HCT116 (cell line): ENCODE data around the gene TCF21. TPM values are rescaled to one million over a fixed set of nuclear protein-coding genes. Genes with fewer than 3 reads are reported as not detected.

Experiments
- ATAC-seq: fragments of 200-7000 bp; cut with Tn5 transposase; 2 replicates; pipeline ENCODE4 v1.9.1; 2020; ENCODE audit warnings: mild to moderate bottlenecking, moderate library complexity
- BruUV-seq: library from RNA; stranded (reverse); fragments of 400-500 nt; replicated peaks from 2 replicates; lab custom pipeline; 2021; lab: Mats Ljungman, UMichigan
- CTCF ChIA-PET: fragments of 300-600 bp; sonication (Branson Sonifier 250); formaldehyde crosslinking; loops from one replicate; lab custom pipeline; 2021; ENCODE audit warnings: antibody characterized with exemption; lab: Charles Lee
- POLR2A ChIA-PET: fragments of 300-600, 350-600 bp; sonication (Branson Sonifier 250); formaldehyde crosslinking; loops from one replicate; lab custom pipeline; 2021; ENCODE audit warnings: antibody characterized with exemption; lab: Charles Lee
- RAD21 ChIA-PET, 2 experiments: fragments of 300-600 bp; sonication (Branson Sonifier 250); formaldehyde crosslinking; loops; one replicate each; lab custom pipeline; 2023; ENCODE audit warnings: low total read pairs in 2 of 2; ENCODE audit not compliant: uncharacterized antibody in 2 of 2, unreplicated experiment in 2 of 2, low non-redundant PET in 1 of 2; lab: Charles Lee
- DNase-seq: peaks from one replicate; pipeline ENCODE4 v3.0.0-alpha.2; 2010; ENCODE audit warnings: low read depth, low spot score
- H2AFZ ChIP-seq: fragments of 200-600 bp; shearing (Covaris generic), sonication (generic); 2 replicates; pipeline ENCODE4 v1.6.1; 2017; ENCODE audit warnings: low read depth, mixed run types, mixed read lengths, antibody characterized with exemption, low read length; ENCODE audit not compliant: poor library complexity, severe bottlenecking
- H3K27ac ChIP-seq: 2 replicates; pipeline ENCODE4 v1.5.1; 2012; ENCODE audit warnings: low read depth, low read length
- H3K27me3 ChIP-seq: fragments of 200-600 bp; sonication (generic); 2 replicates; pipeline ENCODE4 v1.6.1; 2016; ENCODE audit warnings: mixed run types, low read length, mixed read lengths; ENCODE audit not compliant: insufficient read depth
- H3K36me3 ChIP-seq, 2 experiments: fragments of 200-500 bp in 1 of 2; fragments of 200-600 bp in 1 of 2; sonication (Bioruptor generic) in 1 of 2; sonication (generic) in 1 of 2; 2 replicates each; pipeline versions ENCODE4 v1.5.1 to v1.6.1; 2014 to 2016; ENCODE audit warnings: low read length in 2 of 2, inconsistent platforms in 1 of 2, mixed read lengths in 1 of 2, mixed run types in 1 of 2; ENCODE audit not compliant: insufficient read depth in 2 of 2, control insufficient read depth in 1 of 2
- H3K4me1 ChIP-seq, 2 experiments: fragments of 200-600 bp in 1 of 2; sonication (generic) in 1 of 2; 2 replicates each; pipeline versions ENCODE4 v1.5.1 to v1.6.1; 2012 to 2017; ENCODE audit warnings: low read length in 2 of 2, inconsistent platforms in 1 of 2, mild to moderate bottlenecking in 1 of 2, mixed read lengths in 1 of 2, mixed run types in 1 of 2, moderate library complexity in 1 of 2; ENCODE audit not compliant: insufficient read depth in 2 of 2, control insufficient read depth in 1 of 2
- H3K4me2 ChIP-seq: fragments of 200-600 bp; sonication (generic); 2 replicates; pipeline ENCODE4 v1.6.1; 2017; ENCODE audit warnings: mixed run types, low read length, mixed read lengths
- H3K4me3 ChIP-seq, 2 experiments: fragments of 200-600 bp in 1 of 2; sonication (generic) in 1 of 2; replicated peaks in 1 of 2; 2 replicates each; pipeline ENCODE4 v1.5.1; 2011 to 2016; ENCODE audit warnings: low read length in 2 of 2, control low read depth in 1 of 2, low read depth in 1 of 2, mild to moderate bottlenecking in 1 of 2, mixed read lengths in 1 of 2, mixed run types in 1 of 2
- H3K79me2 ChIP-seq: fragments of 200-600 bp; sonication (generic); 2 replicates; pipeline ENCODE4 v1.6.1; 2017; ENCODE audit warnings: mild to moderate bottlenecking, mixed run types, low read length, moderate library complexity, mixed read lengths; ENCODE audit not compliant: insufficient read depth
- H3K9ac ChIP-seq: fragments of 200-600 bp; sonication (generic); 2 replicates; pipeline ENCODE4 v1.6.1; 2016; ENCODE audit warnings: low read length, mixed read lengths
- H3K9me2 ChIP-seq: fragments of 200-600 bp; sonication (generic), shearing (Covaris generic); 2 replicates; pipeline ENCODE4 v1.6.1; 2017; ENCODE audit warnings: mixed run types, mild to moderate bottlenecking, moderate library complexity; ENCODE audit not compliant: insufficient read depth
- H3K9me3 ChIP-seq, 2 experiments: fragments of 200-500 bp in 1 of 2; fragments of 200-600 bp in 1 of 2; sonication (Bioruptor generic) in 1 of 2; sonication (generic) in 1 of 2; 2 replicates each; pipeline ENCODE4 v1.6.1; 2014 to 2017; ENCODE audit warnings: low read length in 2 of 2, mixed read lengths in 2 of 2, inconsistent platforms in 1 of 2, low read depth in 1 of 2, mild to moderate bottlenecking in 1 of 2, mixed run types in 1 of 2, moderate library complexity in 1 of 2; ENCODE audit not compliant: control insufficient read depth in 1 of 2, insufficient read depth in 1 of 2
- H4K20me1 ChIP-seq: fragments of 200-600 bp; sonication (generic), shearing (Covaris generic); 2 replicates; pipeline ENCODE4 v1.6.1; 2017; ENCODE audit warnings: mixed run types, mild to moderate bottlenecking, moderate library complexity; ENCODE audit not compliant: insufficient read depth
- CEBPB ChIP-seq: IDR thresholded peaks from 2 replicates; pipeline ENCODE4 v1.6.1; 2012; ENCODE audit warnings: low read depth
- EGR1 ChIP-seq: IDR thresholded peaks from 2 replicates; pipeline ENCODE4 v1.6.1; 2012; ENCODE audit warnings: low read depth
- ELF1 ChIP-seq: IDR thresholded peaks from 2 replicates; pipeline ENCODE4 v1.6.1; 2012; ENCODE audit warnings: low read depth, borderline replicate concordance
- EZH2 ChIP-seq: fragments of 200-600 bp; sonication (generic); IDR thresholded peaks from 2 replicates; pipeline ENCODE4 v1.6.1; 2017; ENCODE audit warnings: antibody characterized with exemption, mixed run types
- EZH2phosphoT487 ChIP-seq: fragments of 200-600 bp; IDR thresholded peaks from 2 replicates; pipeline ENCODE4 v1.6.1; 2018; ENCODE audit warnings: antibody characterized with exemption, borderline replicate concordance
- FOSL1 ChIP-seq: IDR thresholded peaks from 2 replicates; pipeline ENCODE4 v1.6.1; 2012; ENCODE audit warnings: low read depth
- JUND ChIP-seq: IDR thresholded peaks from 2 replicates; pipeline ENCODE4 v1.6.1; 2012
- POLR2A ChIP-seq: IDR thresholded peaks from 2 replicates; pipeline ENCODE4 v1.7.0; 2011; ENCODE audit warnings: borderline replicate concordance; ENCODE audit not compliant: insufficient read depth, insufficient read length; ENCODE audit errors: extremely low read depth
- POLR2AphosphoS5 ChIP-seq: IDR thresholded peaks from 2 replicates; pipeline ENCODE4 v1.6.1; 2011; ENCODE audit warnings: mild to moderate bottlenecking, low read depth, low read length, moderate library complexity
- RAD21 ChIP-seq: IDR thresholded peaks from 2 replicates; pipeline ENCODE4 v1.6.1; 2012; ENCODE audit warnings: low read depth, mild to moderate bottlenecking
- SRF ChIP-seq: IDR thresholded peaks from 2 replicates; pipeline ENCODE4 v1.6.1; 2012; ENCODE audit warnings: low read depth
- ZFX ChIP-seq: fragments of 450-650 bp; IDR thresholded peaks from 2 replicates; pipeline ENCODE4 v1.6.1; 2017
- ZNF274 ChIP-seq: fragments of 200-500 bp; sonication (Bioruptor generic); IDR thresholded peaks from 2 replicates; pipeline ENCODE4 v1.6.1; 2014; ENCODE audit warnings: mild to moderate bottlenecking, low read depth, low read length, inconsistent platforms
- intact Hi-C: fragments of 100-400 bp; cut with micrococcal nuclease; formaldehyde crosslinking; loops from 2 replicates; pipeline ENCODE4 v1.10.0; 2022
- total RNA-seq: library from RNA; stranded (reverse); gene quantifications from one replicate; pipeline ENCODE4 v1.2.1, GENCODE V29; 2021; ENCODE audit not compliant: unreplicated experiment
- TF ChIP-seq, protein P1 (sequence below): IDR thresholded peaks from 2 replicates; pipeline ENCODE4 v1.6.1; 2012; ENCODE audit warnings: low read depth

The TCF21 gene
- total RNA-seq, 1 experiment from 2014 or later, result 0.20 TPM

- intact Hi-C loops, result loop anchor here (1.0 to 5.0 kb wide), 2 partner anchors 17 to 308 kb away; no protein-coding TSS in a partner anchor
- no peak for ATAC-seq
- H2AFZ ChIP-seq, result no peak overlapping the region
- H3K27ac ChIP-seq, result no peak overlapping the region
- no peaks in the 10 kb centered on the region for H3K9me2 ChIP-seq
- no peak for DNase-seq
- H3K79me2 ChIP-seq, result no peaks in the 10 kb centered on the region
- no peaks in the 10 kb centered on the region for H3K36me3 ChIP-seq
- peaks cover 0 to 23% of the 10 kb centered on the region in 2 experiments; a peak in 2 of 4 replicates for H3K4me1 ChIP-seq
- CTCF ChIA-PET, result interaction anchor here (1.0 kb wide), 1 partner anchor 57 kb away, joined by 3 read pairs; no protein-coding TSS in a partner anchor
- no peaks in the 10 kb centered on the region for H3K9me3 ChIP-seq
- no peaks in the 10 kb centered on the region for H4K20me1 ChIP-seq
- TF ChIP-seq, protein P1, sequence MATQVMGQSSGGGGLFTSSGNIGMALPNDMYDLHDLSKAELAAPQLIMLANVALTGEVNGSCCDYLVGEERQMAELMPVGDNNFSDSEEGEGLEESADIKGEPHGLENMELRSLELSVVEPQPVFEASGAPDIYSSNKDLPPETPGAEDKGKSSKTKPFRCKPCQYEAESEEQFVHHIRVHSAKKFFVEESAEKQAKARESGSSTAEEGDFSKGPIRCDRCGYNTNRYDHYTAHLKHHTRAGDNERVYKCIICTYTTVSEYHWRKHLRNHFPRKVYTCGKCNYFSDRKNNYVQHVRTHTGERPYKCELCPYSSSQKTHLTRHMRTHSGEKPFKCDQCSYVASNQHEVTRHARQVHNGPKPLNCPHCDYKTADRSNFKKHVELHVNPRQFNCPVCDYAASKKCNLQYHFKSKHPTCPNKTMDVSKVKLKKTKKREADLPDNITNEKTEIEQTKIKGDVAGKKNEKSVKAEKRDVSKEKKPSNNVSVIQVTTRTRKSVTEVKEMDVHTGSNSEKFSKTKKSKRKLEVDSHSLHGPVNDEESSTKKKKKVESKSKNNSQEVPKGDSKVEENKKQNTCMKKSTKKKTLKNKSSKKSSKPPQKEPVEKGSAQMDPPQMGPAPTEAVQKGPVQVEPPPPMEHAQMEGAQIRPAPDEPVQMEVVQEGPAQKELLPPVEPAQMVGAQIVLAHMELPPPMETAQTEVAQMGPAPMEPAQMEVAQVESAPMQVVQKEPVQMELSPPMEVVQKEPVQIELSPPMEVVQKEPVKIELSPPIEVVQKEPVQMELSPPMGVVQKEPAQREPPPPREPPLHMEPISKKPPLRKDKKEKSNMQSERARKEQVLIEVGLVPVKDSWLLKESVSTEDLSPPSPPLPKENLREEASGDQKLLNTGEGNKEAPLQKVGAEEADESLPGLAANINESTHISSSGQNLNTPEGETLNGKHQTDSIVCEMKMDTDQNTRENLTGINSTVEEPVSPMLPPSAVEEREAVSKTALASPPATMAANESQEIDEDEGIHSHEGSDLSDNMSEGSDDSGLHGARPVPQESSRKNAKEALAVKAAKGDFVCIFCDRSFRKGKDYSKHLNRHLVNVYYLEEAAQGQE, result no peak
- no peak for TF ChIP-seq RAD21
- TF ChIP-seq EZH2, result no peak
- TF ChIP-seq FOSL1, result no peak
- no peak for TF ChIP-seq JUND
- TF ChIP-seq EZH2phosphoT487, result no peak
- no peak for TF ChIP-seq ZNF274
- TF ChIP-seq ZFX, result no peak
- TF ChIP-seq CEBPB, result no peak
- TF ChIP-seq SRF, result no peak
- TF ChIP-seq POLR2A, result no peak
- TF ChIP-seq ELF1, result no peak
- TF ChIP-seq POLR2AphosphoS5, result no peak
- TF ChIP-seq EGR1, result no peak
- TF ChIP-seq, all 23 proteins: peak for 0
- Histone ChIP-seq H3K4me2 (no peak overlapping the region), H3K27me3 (peaks cover 24% of the 10 kb centered on the region; the same call in 1 of the 2 replicates), H3K9ac (no peak overlapping the region), H3K4me3 (no peak overlapping the region)
- POLR2A ChIA-PET, result no interaction called here
- BruUV-seq, result no TSS peak
- RAD21 ChIA-PET, result no interaction called here
Observed at GRCh38 chr6:133894795-133895358, 6.0 kb downstream of the TCF21 start.
